GM19324 (cell line): Measurements from ENCODE around the gene RNF5.
"Not testable (repeated sequence)": the region's sequence is repeated elsewhere in the genome, so short reads cannot be mapped to it uniquely, and the experiment has no call there.

ENCODE experiments used
- ATAC-seq: cut with Tn5 transposase; IDR thresholded peaks from one replicate; pipeline ENCODE4 v1.9.1; 2021; ENCODE audit warnings: mild to moderate bottlenecking, moderate library complexity; ENCODE audit not compliant: unreplicated experiment, low FRiP score

The RNF5 gene, protein sequence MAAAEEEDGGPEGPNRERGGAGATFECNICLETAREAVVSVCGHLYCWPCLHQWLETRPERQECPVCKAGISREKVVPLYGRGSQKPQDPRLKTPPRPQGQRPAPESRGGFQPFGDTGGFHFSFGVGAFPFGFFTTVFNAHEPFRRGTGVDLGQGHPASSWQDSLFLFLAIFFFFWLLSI

DNA sequence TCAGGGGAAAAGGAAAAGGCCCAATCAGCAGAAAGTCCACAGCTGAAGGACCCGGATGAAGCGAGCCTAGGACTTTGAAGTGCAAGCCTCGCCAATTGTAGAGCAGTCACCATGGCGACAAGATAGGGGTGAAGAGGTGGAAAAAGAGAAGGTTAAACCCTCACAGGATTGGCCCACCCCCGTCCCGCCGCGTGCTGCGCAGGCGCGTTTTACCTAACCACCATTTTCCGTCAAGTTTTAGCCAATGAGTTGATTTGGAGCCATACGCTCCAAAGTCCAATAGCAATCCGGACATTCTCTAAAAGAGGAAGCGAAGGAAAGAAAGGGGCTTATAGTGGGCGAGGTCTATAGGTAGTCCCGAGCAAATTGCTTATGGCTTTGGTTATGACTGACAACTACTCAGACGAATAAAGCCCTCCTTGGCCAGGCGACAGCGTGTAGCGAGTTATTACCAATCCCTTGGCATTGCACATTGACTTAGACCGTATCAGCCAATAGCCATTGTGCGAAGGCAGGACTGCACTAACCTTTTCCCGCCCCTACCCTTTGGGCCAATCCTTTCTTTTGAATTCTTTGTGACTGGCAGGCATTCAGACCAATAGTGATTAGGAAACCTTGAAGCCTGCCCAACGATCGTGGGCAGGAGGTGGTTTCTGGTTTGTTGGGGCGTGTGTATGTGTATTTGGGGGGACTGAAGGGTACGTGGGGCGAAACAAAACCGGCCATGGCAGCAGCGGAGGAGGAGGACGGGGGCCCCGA lies at the start of gene RNF5:
Gene RNF5 (plus strand): TSS at position 618 of the 759 bp plus-strand sequence. CDS start 107 bp downstream, at position 725.
- ATAC-seq, result peak; percentile 82

DNA sequence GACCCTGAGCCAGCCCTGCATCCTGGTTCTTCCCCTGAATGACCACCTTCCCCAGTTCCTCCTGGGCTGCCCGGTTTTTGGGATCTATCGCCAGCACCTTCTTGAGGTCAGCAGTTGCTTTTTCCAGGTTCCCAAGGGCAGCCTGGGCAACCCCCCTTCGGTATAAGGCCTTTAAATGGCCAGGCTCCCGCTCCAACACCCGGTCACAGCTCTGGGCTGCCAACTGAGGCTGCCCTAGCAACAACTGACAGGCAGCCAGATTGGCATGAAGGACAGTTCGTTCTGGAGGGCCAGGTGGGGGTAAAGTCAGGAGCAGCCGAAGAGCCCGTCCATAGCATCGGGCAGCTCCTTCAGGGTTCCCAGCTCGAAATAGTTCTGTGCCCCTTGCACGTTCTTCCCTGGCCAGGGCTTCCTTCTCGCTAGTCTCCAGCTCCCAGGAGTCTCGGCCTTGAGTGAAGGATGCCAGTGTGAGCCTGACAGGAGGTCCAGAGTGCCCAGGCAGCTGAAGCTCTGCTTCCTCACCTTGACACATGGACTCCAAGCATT lies 49.4 kb upstream of the RNF5 start:
- ATAC-seq, result no peak

DNA sequence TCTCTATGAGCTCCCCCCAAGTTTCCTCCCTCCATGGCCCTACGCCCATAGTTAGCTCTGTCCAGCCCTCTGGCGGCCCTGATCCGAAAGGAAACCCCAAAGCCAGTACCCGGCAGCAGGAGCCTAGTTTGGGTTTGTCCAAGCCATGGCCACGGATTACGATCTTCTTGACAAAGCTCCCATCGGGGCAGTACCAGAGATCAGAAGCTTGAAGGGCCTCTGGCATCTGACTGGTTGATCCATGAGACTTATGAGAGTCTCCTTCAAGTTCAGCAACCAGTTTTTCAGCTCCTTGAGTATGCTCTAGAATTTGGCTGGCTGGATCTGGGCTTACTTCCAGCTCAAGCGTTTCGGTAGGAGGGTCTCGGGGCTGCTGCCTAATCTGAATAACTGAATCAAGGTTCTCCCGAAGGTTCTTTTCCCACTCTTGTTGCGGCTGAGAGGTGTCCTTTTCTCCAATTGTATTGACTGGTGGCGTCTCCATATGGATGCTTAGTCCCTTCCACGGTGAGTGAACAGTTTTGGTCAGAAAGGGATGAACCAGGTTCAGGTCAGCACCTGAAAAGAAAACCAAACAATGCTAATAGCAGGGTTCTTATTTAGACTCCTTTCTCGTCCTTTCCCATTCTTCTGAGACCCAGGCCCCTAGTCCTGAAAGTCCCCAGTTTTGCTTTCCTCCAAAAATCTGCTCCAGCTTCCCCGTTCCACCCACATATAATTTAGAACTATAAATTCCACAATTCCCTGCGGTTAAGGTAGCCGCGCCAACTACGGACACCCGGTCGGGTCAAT lies 48.7 kb upstream of the RNF5 start:
- ATAC-seq, result no peak

DNA sequence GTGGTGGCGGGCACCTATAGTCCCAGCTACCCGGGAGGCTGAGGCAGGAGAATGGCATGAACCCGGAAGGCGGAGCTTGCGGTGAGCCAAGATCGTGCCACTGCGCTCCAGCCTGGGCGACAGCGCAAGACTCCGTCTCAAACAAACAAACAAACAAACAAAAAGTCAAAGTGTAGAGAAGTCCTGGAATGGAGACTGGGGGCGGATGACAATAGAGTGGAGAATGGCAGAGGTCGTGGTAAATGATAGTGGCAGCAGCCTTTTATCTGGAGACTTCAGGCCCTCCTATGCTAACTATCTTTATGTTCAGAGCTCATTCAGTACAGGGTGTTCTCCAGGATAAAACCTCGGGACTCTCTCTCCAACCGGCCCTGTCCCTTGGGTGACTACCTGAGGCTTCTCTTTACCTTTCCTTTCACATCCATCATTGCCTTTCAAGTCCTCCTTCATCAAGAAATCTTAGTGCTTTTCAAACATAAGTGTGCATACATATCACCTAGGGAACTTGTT lies 46.7 kb upstream of the RNF5 start:
- ATAC-seq, result no peak

DNA sequence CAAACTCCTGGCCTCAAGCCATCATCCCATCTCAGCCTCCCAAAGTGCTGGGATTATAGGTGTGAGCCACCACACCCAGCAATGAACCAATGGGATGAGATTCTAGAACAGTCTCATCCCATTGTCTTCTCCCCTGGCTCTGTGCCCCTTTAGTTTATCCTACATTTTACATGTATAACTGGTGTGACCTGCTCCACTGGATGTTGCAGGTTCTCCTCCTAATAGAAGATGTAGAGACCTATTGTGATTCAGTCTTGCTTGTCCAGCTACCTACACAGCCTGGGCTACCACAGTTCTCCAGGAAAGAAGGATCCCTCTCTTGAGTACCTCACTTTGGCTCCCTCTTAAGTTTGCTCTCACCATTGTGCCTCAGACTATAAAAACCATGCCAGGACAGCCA lies 46.1 kb upstream of the RNF5 start:
- ATAC-seq, result no peak

DNA sequence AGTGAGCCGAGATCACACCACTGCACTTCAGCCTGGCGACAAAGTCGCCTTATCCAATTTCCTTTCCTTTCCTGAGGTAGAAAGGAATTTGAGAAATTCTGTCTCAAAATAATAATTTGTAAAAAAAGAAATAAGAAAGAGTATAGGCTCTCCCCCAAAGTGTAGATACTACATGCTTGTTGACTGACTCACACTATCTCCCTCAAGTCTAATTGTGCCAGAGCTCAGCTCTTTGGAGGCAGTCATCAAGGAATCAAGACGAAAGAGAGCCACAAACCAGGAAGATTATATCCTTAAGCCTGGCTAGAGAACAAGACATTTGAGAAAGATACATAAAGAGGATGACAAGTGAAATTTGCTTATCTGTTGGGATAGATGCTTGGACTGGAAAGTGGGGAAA lies 44.4 kb upstream of the RNF5 start:
- ATAC-seq, result no peak

DNA sequence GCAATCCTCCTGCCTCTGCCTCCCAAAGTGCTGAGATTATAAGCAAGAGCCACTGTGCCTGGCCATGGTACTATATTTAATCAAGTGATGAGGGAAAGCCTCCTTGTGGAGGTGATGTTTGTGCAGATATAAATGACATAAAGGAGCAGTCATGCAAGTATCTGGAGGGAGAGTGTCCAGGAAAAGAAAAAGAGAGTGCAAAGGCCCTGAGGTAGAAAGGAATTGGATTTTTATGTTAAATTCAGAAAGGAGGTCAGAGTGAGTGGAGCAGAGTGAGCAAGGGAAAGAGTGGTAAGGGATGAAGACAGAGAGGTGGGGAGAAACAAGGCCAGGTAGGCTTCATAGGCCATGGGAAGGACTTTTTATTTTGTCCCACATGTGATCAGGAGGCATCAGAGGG lies 40.8 kb upstream of the RNF5 start:
- ATAC-seq, result no peak

DNA sequence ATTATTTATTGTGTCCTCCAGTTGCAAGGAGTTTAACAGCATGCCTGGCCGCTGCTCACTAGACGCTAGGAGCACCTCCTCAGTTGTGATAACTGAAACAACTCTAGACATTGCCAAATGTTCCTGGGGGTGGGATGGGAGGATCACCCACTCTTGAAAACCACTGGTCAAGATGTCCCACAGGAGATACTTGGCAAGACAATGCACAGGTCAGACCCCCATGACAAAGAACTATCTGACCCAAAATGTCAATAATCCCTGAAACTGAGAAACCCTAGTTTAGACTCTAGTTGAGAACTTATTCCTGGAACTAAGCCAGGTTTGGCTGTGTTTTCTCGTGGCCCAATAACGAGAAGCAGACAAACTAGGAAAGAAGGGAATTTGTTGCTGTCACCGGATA lies 38.6 kb upstream of the RNF5 start:
- ATAC-seq, result no peak

DNA sequence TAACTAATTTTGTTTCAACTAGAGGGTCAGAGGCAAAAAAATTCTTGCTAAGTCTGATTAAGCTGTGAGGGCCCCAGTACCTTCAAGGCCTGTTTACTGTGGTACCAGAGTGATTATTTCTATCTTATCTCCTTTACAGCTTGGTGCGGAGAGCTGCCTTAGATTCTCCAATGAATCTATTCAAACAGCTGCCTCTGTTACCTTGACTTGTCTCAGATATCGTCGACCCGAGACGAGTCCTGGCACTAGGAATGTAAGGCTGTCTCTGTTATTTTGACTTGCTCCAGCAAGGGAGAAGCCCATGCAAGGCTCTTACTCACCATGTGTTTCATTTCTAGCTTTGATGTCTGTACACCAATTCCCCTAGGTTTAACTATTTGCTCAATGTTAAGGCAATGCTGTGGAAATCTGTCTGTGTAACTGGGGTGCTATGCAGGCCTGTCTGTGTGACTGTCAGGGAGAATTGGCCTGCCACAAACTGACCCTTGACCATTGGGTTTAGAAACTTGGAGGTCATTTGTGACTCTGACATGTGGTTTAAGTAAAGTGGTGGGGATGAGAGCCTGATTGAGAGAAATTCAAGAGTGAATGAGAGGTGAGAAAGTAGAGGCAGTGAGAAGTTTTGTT lies 37.7 kb upstream of the RNF5 start:
- ATAC-seq, result no peak

DNA sequence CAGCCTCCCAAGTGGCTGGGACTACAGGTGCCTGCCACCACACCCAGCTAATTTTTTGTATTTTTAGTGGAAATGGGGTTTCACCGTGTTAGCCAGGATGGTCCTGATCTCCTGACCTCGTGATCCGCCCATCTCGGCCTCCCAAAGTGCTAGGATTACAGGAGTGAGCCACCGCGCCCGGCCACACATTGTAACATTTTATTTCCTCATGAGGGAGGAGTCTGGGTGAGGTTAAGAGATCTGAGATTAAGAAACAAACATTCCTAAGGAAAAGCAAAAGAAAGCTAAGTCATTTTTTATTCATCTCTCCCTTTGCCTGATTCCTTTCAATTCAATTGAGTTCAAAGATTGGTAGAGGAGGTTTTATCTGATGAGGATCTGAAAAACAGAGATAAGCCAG lies 34.0 kb upstream of the RNF5 start:
- not testable (repeated sequence) for ATAC-seq

DNA sequence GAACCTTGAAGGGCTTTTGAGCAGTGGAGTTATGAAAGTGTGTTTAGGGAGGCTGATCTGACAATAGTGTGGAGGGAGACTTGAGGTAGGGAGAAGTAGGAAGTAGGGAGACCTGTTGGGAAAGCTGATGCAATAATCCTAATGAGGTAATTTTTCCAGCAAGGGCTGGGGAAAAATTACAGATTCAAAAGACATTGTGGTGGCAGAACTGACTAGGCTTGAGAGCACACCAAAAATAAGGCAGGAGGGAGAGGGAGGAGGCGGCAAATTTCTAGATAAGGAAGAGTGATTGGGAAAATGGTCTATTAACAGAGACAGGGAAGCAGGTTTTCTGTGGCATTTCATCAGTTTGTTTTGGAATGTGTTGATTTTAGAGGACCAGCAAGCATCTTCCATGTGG lies 31.9 kb upstream of the RNF5 start:
- ATAC-seq, result no peak

DNA sequence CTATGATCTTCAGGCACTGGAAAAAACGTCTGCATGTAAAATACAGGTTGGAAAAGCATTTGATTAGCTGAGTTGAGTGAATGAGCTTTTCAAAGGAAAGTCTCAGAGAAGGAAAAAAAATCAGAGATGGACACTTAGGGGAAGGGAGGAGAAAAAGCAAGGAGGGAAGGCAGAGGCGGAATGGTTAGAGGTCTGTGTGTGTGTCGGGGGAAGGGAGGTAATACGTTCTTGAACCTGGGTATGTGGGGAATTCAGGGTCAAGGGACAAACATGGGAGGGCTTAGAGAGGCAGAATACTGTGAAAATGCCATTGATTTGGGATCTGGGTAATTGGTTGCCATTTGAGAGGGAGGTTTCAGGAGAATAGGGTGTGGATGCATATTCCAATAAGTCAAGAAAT lies 31.5 kb upstream of the RNF5 start:
- ATAC-seq, result no peak

DNA sequence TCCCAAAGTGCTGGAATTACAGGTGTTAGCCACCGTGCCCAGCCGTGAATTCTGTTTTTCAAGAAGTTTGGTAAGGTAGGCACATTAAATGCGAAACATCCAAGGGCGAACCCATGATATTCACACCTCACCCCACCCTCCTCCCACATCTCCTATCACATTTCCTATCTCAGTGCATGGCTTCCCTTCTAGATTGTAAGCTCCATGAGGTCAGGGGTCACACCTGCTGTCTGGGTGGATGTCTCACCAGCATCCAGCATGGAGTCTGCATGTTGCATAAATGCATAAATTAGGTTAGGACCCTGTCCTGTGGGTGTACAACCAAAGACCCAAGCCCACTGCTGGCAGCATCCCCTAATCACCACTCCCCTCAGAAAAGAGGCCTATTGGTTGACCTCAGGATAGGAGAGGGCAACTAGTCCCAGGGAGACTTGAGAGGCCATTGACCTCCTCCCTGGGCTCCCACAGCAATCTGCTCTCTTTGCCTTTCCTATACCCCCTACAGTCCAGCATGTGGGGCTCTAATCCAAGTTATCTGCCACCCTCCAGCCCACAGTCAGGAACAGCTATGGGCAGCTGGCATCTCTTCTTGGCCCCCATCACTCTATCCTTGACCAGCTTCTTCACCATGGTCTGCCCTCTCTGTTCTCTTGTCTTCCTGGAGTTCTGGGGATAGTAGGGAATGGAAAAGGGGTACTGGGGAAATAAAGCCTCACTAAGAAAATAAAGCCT lies 30.6 kb upstream of the RNF5 start:
- no peak for ATAC-seq

DNA sequence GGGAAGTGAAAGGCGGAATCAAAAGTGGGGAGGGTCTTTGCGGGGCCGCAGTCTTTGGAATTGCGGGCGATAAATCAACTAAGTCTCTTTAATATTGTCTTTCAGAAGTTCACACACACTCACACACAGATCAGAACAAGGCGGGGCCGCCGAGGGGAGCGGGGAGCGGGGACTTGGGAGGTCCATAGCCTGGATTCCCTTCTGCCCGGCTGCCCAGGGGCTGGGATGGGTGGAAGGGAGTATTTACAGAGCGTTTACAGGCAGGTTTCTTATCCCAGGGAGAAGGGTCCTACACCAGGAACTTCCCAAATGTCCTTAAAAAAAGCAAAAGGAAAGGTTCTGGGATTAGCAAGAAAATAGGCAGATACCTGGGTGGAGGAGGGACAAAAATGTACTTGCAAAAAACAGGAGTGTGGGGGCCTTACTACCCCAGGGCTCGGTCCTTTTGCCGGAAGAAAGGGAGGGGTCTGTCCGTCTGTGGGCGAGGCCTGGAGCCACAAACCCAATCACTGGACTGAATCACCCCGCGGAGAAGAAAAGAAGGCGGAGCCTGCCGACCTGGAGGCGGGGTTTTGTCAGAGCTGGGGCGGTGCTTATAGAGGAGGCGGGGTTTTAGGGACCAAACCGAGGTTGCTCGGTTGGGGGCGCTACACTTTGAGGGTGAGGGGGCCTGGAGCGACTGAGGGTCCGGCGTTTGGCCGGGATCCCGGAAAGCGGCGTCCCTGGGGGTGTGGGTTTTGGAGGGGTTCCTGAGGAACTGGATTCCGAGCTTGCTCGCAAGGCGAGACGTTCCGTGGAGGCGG lies 29.7 kb upstream of the RNF5 start:
- no peak for ATAC-seq

DNA sequence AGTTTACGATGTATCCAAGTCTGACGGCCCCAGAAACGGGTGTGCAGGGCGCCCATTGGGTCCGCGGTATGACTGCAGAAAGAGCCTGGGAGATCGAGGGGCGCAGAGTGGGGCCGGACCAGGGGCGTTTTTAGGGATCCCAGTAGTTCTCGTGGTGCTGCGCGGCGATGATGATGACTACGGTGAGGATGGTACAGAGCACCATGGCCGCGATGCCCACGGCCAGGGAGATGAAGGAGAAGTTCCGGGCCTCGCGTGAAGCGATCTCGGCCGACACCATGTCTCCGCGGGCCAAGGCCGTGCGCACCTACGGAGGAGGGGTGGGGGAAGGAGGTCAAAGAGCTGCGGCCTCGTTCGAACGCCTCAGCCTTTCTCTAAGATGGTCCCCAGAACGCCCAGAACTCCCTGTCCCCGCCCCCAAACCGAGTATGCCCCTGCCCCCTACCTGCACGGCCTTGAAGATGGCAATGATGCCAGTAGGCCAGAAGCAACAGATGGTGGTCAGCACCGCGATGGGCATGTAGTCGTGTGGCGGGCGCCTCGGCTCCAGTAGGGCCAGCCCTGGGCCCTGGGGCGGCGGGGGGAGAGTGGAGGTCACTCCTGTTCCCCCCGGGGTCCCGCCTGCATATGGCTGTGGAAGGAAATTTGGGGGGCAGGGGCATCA lies 29.0 kb upstream of the RNF5 start:
- ATAC-seq, result no peak

DNA sequence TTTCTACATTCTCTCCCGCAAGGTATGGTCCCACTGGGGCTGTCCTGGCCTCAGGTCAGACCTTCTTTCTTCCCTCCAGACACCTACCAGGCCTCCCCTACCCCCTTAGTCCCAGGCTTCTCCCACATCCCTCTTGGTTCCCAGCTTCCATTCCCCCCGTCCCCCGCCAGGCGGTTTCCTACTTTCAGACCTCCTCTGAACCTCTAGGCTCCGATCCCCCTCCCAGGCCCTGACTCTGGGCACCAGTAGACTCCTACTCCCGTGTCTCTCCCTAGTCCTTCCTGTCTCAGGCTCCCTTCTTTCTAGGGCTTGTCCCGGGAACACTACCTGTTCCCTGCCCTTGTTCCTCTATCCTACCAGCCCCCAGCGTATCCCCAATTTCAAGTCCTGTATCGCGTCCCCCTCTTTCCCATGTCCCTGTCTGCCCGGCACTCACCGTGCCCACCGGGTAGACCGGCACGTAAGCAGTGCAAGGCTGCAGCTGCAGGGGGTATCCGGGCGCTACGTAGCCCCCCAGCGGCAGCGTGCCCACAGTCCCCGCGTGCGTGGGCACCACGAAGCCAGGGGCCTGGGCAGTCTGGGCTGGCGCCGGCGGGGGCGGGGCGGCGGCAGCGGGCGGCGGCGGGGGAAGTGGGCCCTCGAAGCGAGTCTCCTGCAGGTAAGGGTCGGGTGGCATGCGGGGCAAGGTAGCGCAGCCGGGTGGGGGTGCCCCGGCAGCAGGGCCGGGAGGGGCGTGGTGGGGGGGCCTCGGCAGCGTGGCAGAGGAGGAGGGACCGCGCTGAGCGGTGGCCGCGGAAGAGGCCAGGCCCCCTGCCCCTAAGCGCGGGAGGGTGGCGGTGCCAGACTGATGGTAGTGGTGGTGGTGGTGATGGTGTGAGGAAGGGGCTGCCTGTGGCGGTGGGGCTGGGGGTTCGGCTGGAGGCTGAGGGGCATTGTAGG lies 28.0 kb upstream of the RNF5 start:
- ATAC-seq, result no peak

DNA sequence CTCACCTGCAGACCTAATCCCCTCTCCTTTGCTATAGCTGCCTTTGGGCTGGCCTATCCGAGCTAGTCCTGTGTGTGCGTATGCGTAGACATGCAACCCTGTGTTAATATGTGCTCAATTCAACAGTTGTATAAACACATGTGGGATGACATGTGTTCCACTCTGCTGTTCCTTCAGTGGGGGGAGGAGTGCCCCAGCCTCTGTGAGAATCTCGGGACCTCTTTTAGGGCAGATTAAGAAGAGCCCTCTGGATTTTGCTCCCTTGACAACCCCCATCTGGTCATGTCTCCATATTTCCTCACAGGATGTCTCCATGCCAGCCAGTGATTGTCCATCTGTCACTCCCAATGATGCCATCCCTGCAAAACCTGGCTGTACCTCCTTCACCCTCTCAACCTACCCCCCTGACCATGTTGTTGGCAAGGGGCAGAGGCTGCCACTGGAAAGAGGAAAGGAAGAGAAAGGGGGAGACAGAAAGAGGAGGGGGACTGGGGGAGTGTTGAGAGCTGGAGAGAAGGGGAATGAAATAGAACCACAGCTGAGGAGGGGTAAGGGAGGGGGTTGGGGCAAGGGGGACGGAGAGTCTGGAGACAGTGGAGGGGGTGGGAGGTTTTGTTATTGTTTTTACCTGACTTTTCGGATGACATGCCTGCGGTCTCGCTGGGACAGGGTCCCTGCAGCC lies 26.9 kb upstream of the RNF5 start:
- no peak for ATAC-seq
